WTC11 (cell line): ENCODE measurements around the gene OTOS.

ENCODE experiments used
- MAX ChIP-seq: sonication (generic); formaldehyde crosslinking; IDR thresholded peaks from 2 replicates; pipeline ENCODE4 v1.8.0; 2022; ENCODE audit warnings: mild to moderate bottlenecking, missing genetic modification reagents
- MYBL2 ChIP-seq: sonication (generic); formaldehyde crosslinking; IDR thresholded peaks from 2 replicates; pipeline ENCODE4 v1.8.1; 2023; ENCODE audit warnings: mild to moderate bottlenecking, moderate library complexity, missing genetic modification reagents
- USF2 ChIP-seq: sonication (generic); formaldehyde crosslinking; IDR thresholded peaks from 2 replicates; pipeline ENCODE4 v1.8.1; 2023; ENCODE audit warnings: mild to moderate bottlenecking, missing genetic modification reagents, moderate library complexity
- TF ChIP-seq, protein P1 (sequence below): fragments of 200-600 bp; IDR thresholded peaks from 2 replicates; pipeline ENCODE4 v1.8.0; 2022; ENCODE audit warnings: antibody characterized with exemption

DNA sequence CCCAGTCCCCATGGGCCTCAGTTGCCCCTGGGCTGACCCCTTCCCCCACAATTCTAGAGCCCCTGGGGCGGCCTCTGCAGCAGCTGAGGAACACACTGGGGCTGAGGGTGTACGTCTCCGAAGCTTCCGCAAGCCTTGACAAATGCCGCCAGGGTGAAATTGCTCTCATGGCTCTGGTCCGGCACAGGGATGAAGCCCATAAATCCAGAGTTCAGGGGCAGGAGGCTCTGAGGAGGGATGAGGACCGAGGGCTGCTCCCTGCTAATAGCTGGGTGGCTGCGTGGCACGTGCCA is 27.1 kb upstream of the OTOS start:
- TF ChIP-seq MAX (CRISPR knock-in tag) (no peak), MYBL2 (CRISPR knock-in tag) (no peak), USF2 (CRISPR knock-in tag) (no peak)
- TF ChIP-seq, protein P1, sequence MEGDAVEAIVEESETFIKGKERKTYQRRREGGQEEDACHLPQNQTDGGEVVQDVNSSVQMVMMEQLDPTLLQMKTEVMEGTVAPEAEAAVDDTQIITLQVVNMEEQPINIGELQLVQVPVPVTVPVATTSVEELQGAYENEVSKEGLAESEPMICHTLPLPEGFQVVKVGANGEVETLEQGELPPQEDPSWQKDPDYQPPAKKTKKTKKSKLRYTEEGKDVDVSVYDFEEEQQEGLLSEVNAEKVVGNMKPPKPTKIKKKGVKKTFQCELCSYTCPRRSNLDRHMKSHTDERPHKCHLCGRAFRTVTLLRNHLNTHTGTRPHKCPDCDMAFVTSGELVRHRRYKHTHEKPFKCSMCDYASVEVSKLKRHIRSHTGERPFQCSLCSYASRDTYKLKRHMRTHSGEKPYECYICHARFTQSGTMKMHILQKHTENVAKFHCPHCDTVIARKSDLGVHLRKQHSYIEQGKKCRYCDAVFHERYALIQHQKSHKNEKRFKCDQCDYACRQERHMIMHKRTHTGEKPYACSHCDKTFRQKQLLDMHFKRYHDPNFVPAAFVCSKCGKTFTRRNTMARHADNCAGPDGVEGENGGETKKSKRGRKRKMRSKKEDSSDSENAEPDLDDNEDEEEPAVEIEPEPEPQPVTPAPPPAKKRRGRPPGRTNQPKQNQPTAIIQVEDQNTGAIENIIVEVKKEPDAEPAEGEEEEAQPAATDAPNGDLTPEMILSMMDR = no peak
